Keratinocyte (primary cell): ENCODE results near the gene CFAP61.

Experiments
- EZH2 ChIP-seq: IDR thresholded peaks from one replicate; pipeline ENCODE4 v1.6.1; 2012; ENCODE audit warnings: inconsistent platforms, mild to moderate bottlenecking, low read length, moderate library complexity
- TF ChIP-seq, protein P1 (sequence below), 3 experiments: IDR thresholded peaks in 1 of 3; conservative IDR thresholded peaks in 1 of 3; optimal IDR thresholded peaks in 1 of 3; 2 replicates in 2 of 3; 3 replicates in 1 of 3; pipeline versions ENCODE3 to v1.5.1; 2011; ENCODE audit warnings: low read length in 3 of 3, mild to moderate bottlenecking in 3 of 3, moderate library complexity in 2 of 3, control low read depth in 1 of 3, inconsistent platforms in 1 of 3; ENCODE audit not compliant: insufficient read depth in 2 of 3; ENCODE audit errors: extremely low read depth in 1 of 3

DNA sequence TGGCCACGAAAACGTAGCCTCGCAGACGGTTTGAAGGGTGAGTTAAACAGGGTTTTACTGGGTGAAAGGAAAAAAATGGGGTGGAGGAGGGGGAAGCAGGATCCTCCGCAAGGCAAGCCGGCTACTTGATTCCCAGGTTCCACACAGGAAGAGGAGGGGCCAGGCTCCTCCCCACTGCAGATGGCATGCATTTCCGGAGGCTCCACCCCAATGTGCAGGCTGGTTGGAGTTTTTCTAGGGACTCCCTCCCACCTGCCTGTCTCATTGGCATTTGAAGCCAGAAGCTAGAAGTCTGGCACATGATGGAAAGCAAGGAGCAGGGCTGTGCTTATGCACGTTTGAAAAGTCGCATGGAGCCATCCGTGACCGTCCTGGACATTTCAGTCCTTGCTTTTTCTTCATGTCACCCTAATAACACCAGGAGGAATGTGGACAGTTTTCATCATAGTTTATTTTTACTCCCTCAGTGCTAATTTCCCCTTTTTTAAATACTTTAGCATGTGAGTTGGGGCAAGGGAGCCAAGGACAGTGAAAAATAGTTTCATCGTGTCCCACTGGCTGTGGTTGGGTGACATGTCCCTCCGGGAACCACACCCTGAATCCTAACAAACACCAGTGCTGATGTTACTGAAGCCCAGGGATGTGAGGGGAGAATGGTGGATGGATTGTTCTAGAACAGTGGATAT is 215.5 kb downstream of the CFAP61 start:
- TF ChIP-seq EZH2 = no peak
- TF ChIP-seq, protein P1, sequence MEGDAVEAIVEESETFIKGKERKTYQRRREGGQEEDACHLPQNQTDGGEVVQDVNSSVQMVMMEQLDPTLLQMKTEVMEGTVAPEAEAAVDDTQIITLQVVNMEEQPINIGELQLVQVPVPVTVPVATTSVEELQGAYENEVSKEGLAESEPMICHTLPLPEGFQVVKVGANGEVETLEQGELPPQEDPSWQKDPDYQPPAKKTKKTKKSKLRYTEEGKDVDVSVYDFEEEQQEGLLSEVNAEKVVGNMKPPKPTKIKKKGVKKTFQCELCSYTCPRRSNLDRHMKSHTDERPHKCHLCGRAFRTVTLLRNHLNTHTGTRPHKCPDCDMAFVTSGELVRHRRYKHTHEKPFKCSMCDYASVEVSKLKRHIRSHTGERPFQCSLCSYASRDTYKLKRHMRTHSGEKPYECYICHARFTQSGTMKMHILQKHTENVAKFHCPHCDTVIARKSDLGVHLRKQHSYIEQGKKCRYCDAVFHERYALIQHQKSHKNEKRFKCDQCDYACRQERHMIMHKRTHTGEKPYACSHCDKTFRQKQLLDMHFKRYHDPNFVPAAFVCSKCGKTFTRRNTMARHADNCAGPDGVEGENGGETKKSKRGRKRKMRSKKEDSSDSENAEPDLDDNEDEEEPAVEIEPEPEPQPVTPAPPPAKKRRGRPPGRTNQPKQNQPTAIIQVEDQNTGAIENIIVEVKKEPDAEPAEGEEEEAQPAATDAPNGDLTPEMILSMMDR (optimal IDR thresholded peaks at IDR 0.05 in 1 of 3, IDR thresholded peaks at IDR 0.05 in 1 of 3, conservative IDR thresholded peaks at IDR 0.05 in 1 of 3; ENCODE audit: extremely low read depth in 1 of 3, insufficient read depth in 2 of 3, low read length in 3 of 3) = no peak
